Measurements from ENCODE around the gene WNT2B. TPM values are rescaled to one million over a fixed set of nuclear protein-coding genes. Genes with fewer than 3 reads are reported as not detected.
A peak's percentile ranks its signal among the peaks of the same experiment; 100 is the strongest.

WNT2B gene
- polyA plus RNA-seq, 1 donor (not counting 4 experiments of a cell fraction or from before 2014, with no cell fraction given), result 0.51 TPM

- Histone ChIP-seq H3K27me3 (ENCODE audit: control insufficient read depth, extremely low read depth, insufficient read depth, low read length) (peaks cover 43% of the 10 kb centered on the region), H4K20me1 (ENCODE audit: control insufficient read depth, extremely low read depth, insufficient read depth, low read length) (no peaks in the 10 kb centered on the region), H2AFZ (ENCODE audit: control insufficient read depth, low read length) (no peak overlapping the region), H3K4me3 (ENCODE audit: control insufficient read depth in 2 of 3, extremely low read depth in 1 of 3, insufficient read depth in 2 of 3, low read depth in 1 of 3, low read length in 3 of 3) (no peak overlapping the region), H3K4me1 (ENCODE audit: control insufficient read depth, extremely low read depth, insufficient read depth, low read length) (peaks cover 7% of the 10 kb centered on the region), H3K9me3 (ENCODE audit: control insufficient read depth, low read depth, low read length) (no peaks in the 10 kb centered on the region), H3K9ac (ENCODE audit: control insufficient read depth, extremely low read depth, insufficient read depth, low read length) (no peak overlapping the region), H3K4me2 (ENCODE audit: control insufficient read depth, extremely low read depth, insufficient read depth, low read depth, low read length) (no peak overlapping the region), H3K36me3 (ENCODE audit: control insufficient read depth in 2 of 2, extremely low read depth in 1 of 2, insufficient read depth in 2 of 2, low read length in 2 of 2) (no peaks in the 10 kb centered on the region), H3K27ac (ENCODE audit: control insufficient read depth, insufficient read depth, low read length) (no peak overlapping the region), H3K9me1 (ENCODE audit: control insufficient read depth, extremely low read depth, insufficient read depth, low read length) (no peaks in the 10 kb centered on the region), H3K79me2 (ENCODE audit: control insufficient read depth, insufficient read depth, low read length) (no peaks in the 10 kb centered on the region)
- DNase-seq (ENCODE audit: low read depth, low spot score), result no peak
- no peak for TF ChIP-seq EZH2 (IDR thresholded peaks at IDR 0.05; ENCODE audit: low read length)
- no peak for TF ChIP-seq CTCF (optimal IDR thresholded peaks at IDR 0.05 in 1 of 3, IDR thresholded peaks at IDR 0.05 in 1 of 3, conservative IDR thresholded peaks at IDR 0.05 in 1 of 3; ENCODE audit: extremely low read depth in 1 of 3, insufficient read depth in 2 of 3, low read length in 3 of 3)
- FAIRE-seq, result no peak
- dilution Hi-C loops (cut with MboI; ENCODE audit: extremely low pct_ligation_motif_present, low sequenced_read_pairs), result no loop called here
Measured at GRCh38 chr1:112507336-112507735, 1.4 kb upstream of the WNT2B start.

DNA sequence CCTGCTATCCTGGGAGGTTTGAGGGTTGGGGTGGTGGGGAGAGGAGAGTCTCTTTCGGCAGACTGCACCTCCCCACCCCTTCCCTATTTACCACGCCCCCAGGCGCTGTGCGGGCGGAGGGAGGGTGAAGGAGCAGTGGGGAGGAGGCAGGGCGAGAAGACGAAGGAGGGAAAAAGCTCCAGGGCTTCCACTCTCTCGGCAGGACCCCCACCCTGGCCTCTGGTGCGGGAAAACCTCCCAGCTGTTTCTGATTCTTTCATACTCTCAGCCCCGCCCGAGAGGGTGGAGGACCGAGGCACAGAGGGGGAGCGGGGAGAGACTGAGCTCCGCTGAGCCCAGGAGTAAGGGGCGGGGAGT lies 866 bp upstream of the WNT2B start:
- H3K27ac ChIP-seq (ENCODE audit: control insufficient read depth, insufficient read depth, low read length), result no peak overlapping the region
- no peaks in the 10 kb centered on the region for H3K9me1 ChIP-seq (ENCODE audit: control insufficient read depth, extremely low read depth, insufficient read depth, low read length)
- FAIRE-seq, result no peak
- H4K20me1 ChIP-seq (ENCODE audit: control insufficient read depth, extremely low read depth, insufficient read depth, low read length), result no peaks in the 10 kb centered on the region
- no peak for DNase-seq (ENCODE audit: low read depth, low spot score)
- peaks cover 9% of the 10 kb centered on the region for H3K4me1 ChIP-seq (ENCODE audit: control insufficient read depth, extremely low read depth, insufficient read depth, low read length)
- H3K36me3 ChIP-seq (ENCODE audit: control insufficient read depth in 2 of 2, extremely low read depth in 1 of 2, insufficient read depth in 2 of 2, low read length in 2 of 2), result no peaks in the 10 kb centered on the region
- no peaks in the 10 kb centered on the region for H3K9me3 ChIP-seq (ENCODE audit: control insufficient read depth, low read depth, low read length)
- peak overlapping the region; percentile 78 for H2AFZ ChIP-seq (ENCODE audit: control insufficient read depth, low read length)
- TF ChIP-seq CTCF (optimal IDR thresholded peaks at IDR 0.05 in 1 of 3, IDR thresholded peaks at IDR 0.05 in 1 of 3, conservative IDR thresholded peaks at IDR 0.05 in 1 of 3; ENCODE audit: extremely low read depth in 1 of 3, insufficient read depth in 2 of 3, low read length in 3 of 3), result no peak
- TF ChIP-seq EZH2 (IDR thresholded peaks at IDR 0.05; ENCODE audit: low read length), result no peak
- peaks cover 38% of the 10 kb centered on the region for H3K27me3 ChIP-seq (ENCODE audit: control insufficient read depth, extremely low read depth, insufficient read depth, low read length)
- H3K79me2 ChIP-seq (ENCODE audit: control insufficient read depth, insufficient read depth, low read length), result no peaks in the 10 kb centered on the region
- peak overlapping the region; percentile 3 for H3K9ac ChIP-seq (ENCODE audit: control insufficient read depth, extremely low read depth, insufficient read depth, low read length)
- dilution Hi-C loops (cut with MboI; ENCODE audit: extremely low pct_ligation_motif_present, low sequenced_read_pairs), result no loop called here
- H3K4me3 ChIP-seq (ENCODE audit: control insufficient read depth in 2 of 3, extremely low read depth in 1 of 3, insufficient read depth in 2 of 3, low read depth in 1 of 3, low read length in 3 of 3), result peak overlapping the region in 2 of 3 experiments; percentile 51 to 68
- peak overlapping the region; percentile 88 for H3K4me2 ChIP-seq (ENCODE audit: control insufficient read depth, extremely low read depth, insufficient read depth, low read depth, low read length)

Data from keratinocyte (primary cell).